B cell (primary cell): ENCODE measurements around the gene CPOX. TPM values are rescaled to one million over a fixed set of nuclear protein-coding genes. Genes with fewer than 3 reads are reported as not detected.

Experiments used
- ATAC-seq: fragments of 200-7000 bp; cut with Tn5 transposase; one replicate; pipeline ENCODE4 v1.10.0; 2021; ENCODE audit warnings: low read depth, mild to moderate bottlenecking, moderate number of reproducible peaks, moderate library complexity
- CTCF ChIA-PET: fragments of 350-600 bp; sonication (Branson Sonifier 250); formaldehyde crosslinking; loops from one replicate; lab custom pipeline; 2021; ENCODE audit warnings: antibody characterized with exemption, inconsistent platforms; lab: Charles Lee
- POLR2A ChIA-PET: fragments of 350-600 bp; sonication (Branson Sonifier 250); formaldehyde crosslinking; loops from one replicate; lab custom pipeline; 2021; ENCODE audit warnings: antibody characterized with exemption; lab: Charles Lee
- DNase-seq: peaks from one replicate; pipeline ENCODE4 v3.0.0; 2013
- H2AFZ ChIP-seq: 2 replicates; pipeline ENCODE4 v1.6.1; 2012; ENCODE audit warnings: mild to moderate bottlenecking, low read depth, low read length; ENCODE audit not compliant: insufficient read depth, poor library complexity, severe bottlenecking
- H3K27ac ChIP-seq, 2 donors: 1 replicate in 1 of 2; 2 replicates in 1 of 2; pipeline ENCODE4 v1.5.1; 2012 to 2013; ENCODE audit warnings: low read length in 2 of 2, mild to moderate bottlenecking in 2 of 2, moderate library complexity in 1 of 2
- H3K27me3 ChIP-seq, 4 experiments: fragments of 200-600 bp in 1 of 4; sonication (generic) in 1 of 4; replicated peaks in 1 of 4; 1 replicate in 2 of 4; 2 replicates in 2 of 4; pipeline versions ENCODE4 v1.6.1 to v1.7.0; 2013 to 2016; ENCODE audit warnings: low read length in 3 of 4, mild to moderate bottlenecking in 2 of 4, mixed read lengths in 1 of 4, moderate library complexity in 1 of 4; ENCODE audit not compliant: insufficient read depth in 4 of 4, control insufficient read depth in 3 of 4; ENCODE audit errors: control extremely low read depth in 1 of 4
- H3K36me3 ChIP-seq, 2 experiments: replicated peaks in 1 of 2; 1 replicate in 1 of 2; 2 replicates in 1 of 2; pipeline versions ENCODE4 v1.6.1 to v1.7.1; 2013; ENCODE audit warnings: low read length in 1 of 2; ENCODE audit not compliant: insufficient read depth in 2 of 2, control insufficient read depth in 1 of 2; ENCODE audit errors: control extremely low read depth in 1 of 2, extremely low read depth in 1 of 2
- H3K4me1 ChIP-seq, 2 donors: fragments of 200-600 bp in 1 of 2; sonication (generic) in 1 of 2; 1 replicate in 1 of 2; 2 replicates in 1 of 2; pipeline versions ENCODE4 v1.5.1 to v1.6.1; 2013 to 2017; ENCODE audit warnings: low read length in 2 of 2; ENCODE audit not compliant: control insufficient read depth in 2 of 2, insufficient read depth in 2 of 2
- H3K4me2 ChIP-seq: replicated peaks from 2 replicates; pipeline ENCODE3; 2012; ENCODE audit warnings: mild to moderate bottlenecking, low read depth, low read length; ENCODE audit not compliant: poor library complexity, severe bottlenecking
- H3K4me3 ChIP-seq, 5 experiments: fragments of 200-600 bp in 1 of 5; sonication (generic) in 1 of 5; 1 replicate in 3 of 5; 2 replicates in 2 of 5; pipeline versions ENCODE4 v1.5.1 to v1.7.0; 2011 to 2016; ENCODE audit warnings: low read length in 4 of 5, mild to moderate bottlenecking in 4 of 5, low read depth in 2 of 5, control low read depth in 1 of 5, moderate library complexity in 1 of 5; ENCODE audit not compliant: insufficient read depth in 1 of 5; ENCODE audit errors: control extremely low read depth in 1 of 5, extremely low read depth in 1 of 5
- H3K79me2 ChIP-seq: fragments of 200-600 bp; sonication (generic); one replicate; pipeline ENCODE4 v1.6.0; 2016; ENCODE audit warnings: low read length; ENCODE audit not compliant: control insufficient read depth, insufficient read depth
- H3K9ac ChIP-seq: fragments of 200-600 bp; sonication (generic); 2 replicates; pipeline ENCODE4 v1.6.1; 2017; ENCODE audit warnings: mild to moderate bottlenecking, low read length, moderate library complexity
- H3K9me3 ChIP-seq, 3 donors: one replicate each; pipeline versions ENCODE4 v1.6.1 to v1.7.1; 2013; ENCODE audit warnings: low read length in 2 of 3; ENCODE audit not compliant: control insufficient read depth in 2 of 3, insufficient read depth in 1 of 3; ENCODE audit errors: control extremely low read depth in 1 of 3
- H4K20me1 ChIP-seq: 2 replicates; pipeline ENCODE4 v1.6.0; 2012; ENCODE audit warnings: mild to moderate bottlenecking, low read length; ENCODE audit not compliant: insufficient read depth, control insufficient read depth, poor library complexity, severe bottlenecking
- H3K27ac Mint-ChIP-seq: one replicate; pipeline ENCODE4 v1.8.0; 2021; ENCODE audit warnings: mixed read lengths
- H3K27me3 Mint-ChIP-seq: one replicate; pipeline ENCODE4 v1.8.0; 2021; ENCODE audit warnings: mixed read lengths
- H3K4me1 Mint-ChIP-seq: one replicate; pipeline ENCODE4 v1.8.0; 2021; ENCODE audit warnings: mixed read lengths
- H3K4me3 Mint-ChIP-seq: one replicate; pipeline ENCODE4 v1.8.0; 2021; ENCODE audit warnings: mixed read lengths
- H3K9me3 Mint-ChIP-seq: one replicate; pipeline ENCODE4 v1.8.0; 2022; ENCODE audit warnings: mixed read lengths; ENCODE audit not compliant: insufficient read depth
- EZH2 ChIP-seq: IDR thresholded peaks from 2 replicates; pipeline ENCODE4 v1.6.1; 2012; ENCODE audit warnings: borderline replicate concordance, low read depth, mild to moderate bottlenecking, moderate library complexity, low read length; ENCODE audit not compliant: insufficient read depth, poor library complexity, severe bottlenecking
- WGBS: methylation state at CpG from one replicate; pipeline ENCODE4 v1.1.5; 2013; ENCODE audit warnings: missing lambda C conversion rate; ENCODE audit not compliant: insufficient coverage; 5-methylcytosine and 5-hydroxymethylcytosine counted together
- intact Hi-C: fragments of 100-400 bp; cut with micrococcal nuclease; formaldehyde crosslinking; loops from one replicate; pipeline ENCODE4 v1.10.0; 2022
- polyA plus RNA-seq: library from polyadenylated mRNA; depleted of rRNA; stranded (reverse); fragments of >200 nt; gene quantifications from 2 replicates; pipeline ENCODE4 v1.2.3, GENCODE V29; 2012
- total RNA-seq, 2 donors: library from RNA; stranded (reverse); fragments of 120-200 nt in 1 of 2; gene quantifications; 1 replicate in 1 of 2; 2 replicates in 1 of 2; pipeline versions ENCODE4 v1.2.3 to v1.2.4, GENCODE V29; 2013 to 2022
- TF ChIP-seq, protein P1 (sequence below): fragments of 200-600 bp; IDR thresholded peaks from one replicate; pipeline ENCODE4 v1.8.0; 2022; ENCODE audit warnings: antibody characterized with exemption, mild to moderate bottlenecking

CPOX gene
- total and polyA plus RNA-seq, 2 donors (not counting 1 experiment from before 2014, with no cell fraction given), result 6.8 to 17.5 TPM

DNA sequence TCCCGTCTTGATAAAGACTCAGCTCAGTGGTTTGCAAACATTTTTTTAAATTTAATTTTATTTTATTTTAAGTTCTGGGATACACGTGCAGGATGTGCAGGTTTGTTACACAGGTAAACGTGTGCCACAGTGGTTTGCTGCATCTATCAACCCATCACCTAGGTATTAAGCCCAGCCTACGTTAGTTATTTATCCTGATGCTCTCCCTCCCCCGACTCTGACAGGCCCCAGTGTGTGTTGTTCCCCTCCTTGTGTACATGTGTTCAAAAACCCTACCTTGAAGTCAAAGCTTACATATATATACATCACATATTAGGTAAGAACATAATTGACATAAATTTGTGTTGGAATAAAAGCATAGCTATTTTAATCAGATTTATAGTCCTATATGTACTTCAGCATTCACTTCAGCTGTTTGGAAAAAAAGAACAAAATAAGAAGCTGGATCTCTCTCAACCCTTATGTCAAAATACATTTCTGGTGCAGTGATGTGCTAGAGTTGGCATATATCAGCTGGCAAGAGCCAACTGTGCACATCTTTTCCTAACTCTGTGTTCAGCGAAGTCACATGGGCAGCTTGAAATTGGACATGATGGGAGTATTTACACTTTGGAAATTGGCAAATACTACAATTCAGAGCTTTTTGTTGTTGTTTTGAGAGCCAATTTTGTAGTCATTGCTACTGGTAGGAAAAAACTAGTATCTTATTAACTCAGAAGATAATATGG lies 35.1 kb downstream of the CPOX start:
- H4K20me1 ChIP-seq, result no peaks in the 10 kb centered on the region
- no peak overlapping the region for H3K4me3 Mint-ChIP-seq
- ChIA-PET CTCF (interaction anchor here (1.5 to 2.0 kb wide), 2 partner anchors 14 to 16 kb away, joined by 3 to 6 read pairs; no protein-coding TSS in a partner anchor), POLR2A (no interaction called here)
- no peaks in the 10 kb centered on the region for H3K9me3 Mint-ChIP-seq
- TF ChIP-seq EZH2, result no peak
- TF ChIP-seq, protein P1, sequence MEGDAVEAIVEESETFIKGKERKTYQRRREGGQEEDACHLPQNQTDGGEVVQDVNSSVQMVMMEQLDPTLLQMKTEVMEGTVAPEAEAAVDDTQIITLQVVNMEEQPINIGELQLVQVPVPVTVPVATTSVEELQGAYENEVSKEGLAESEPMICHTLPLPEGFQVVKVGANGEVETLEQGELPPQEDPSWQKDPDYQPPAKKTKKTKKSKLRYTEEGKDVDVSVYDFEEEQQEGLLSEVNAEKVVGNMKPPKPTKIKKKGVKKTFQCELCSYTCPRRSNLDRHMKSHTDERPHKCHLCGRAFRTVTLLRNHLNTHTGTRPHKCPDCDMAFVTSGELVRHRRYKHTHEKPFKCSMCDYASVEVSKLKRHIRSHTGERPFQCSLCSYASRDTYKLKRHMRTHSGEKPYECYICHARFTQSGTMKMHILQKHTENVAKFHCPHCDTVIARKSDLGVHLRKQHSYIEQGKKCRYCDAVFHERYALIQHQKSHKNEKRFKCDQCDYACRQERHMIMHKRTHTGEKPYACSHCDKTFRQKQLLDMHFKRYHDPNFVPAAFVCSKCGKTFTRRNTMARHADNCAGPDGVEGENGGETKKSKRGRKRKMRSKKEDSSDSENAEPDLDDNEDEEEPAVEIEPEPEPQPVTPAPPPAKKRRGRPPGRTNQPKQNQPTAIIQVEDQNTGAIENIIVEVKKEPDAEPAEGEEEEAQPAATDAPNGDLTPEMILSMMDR, result no peak
- H3K36me3 ChIP-seq, result no peaks in the 10 kb centered on the region
- H3K4me3 ChIP-seq, result no peak overlapping the region
- H3K4me1 ChIP-seq, result peaks cover 3 to 26% of the 10 kb centered on the region in 2 donors
- no peaks in the 10 kb centered on the region for H3K27me3 ChIP-seq
- no CpG with 5 or more reads among the region's 6 CpGs for WGBS
- H3K9ac ChIP-seq, result no peak overlapping the region
- no peaks in the 10 kb centered on the region for H3K79me2 ChIP-seq
- no peak for ATAC-seq
- intact Hi-C loops, result no loop called here
- no peak overlapping the region for H3K4me2 ChIP-seq
- peaks cover 0 to 1% (median 0%) of the 10 kb centered on the region in 3 donors for H3K9me3 ChIP-seq
- H3K4me1 Mint-ChIP-seq, result peaks cover 30% of the 10 kb centered on the region
- H2AFZ ChIP-seq, result no peak overlapping the region
- no peak overlapping the region for H3K27ac ChIP-seq
- peaks cover 7% of the 10 kb centered on the region for H3K27me3 Mint-ChIP-seq
- no peak for DNase-seq
- no peak overlapping the region for H3K27ac Mint-ChIP-seq

DNA sequence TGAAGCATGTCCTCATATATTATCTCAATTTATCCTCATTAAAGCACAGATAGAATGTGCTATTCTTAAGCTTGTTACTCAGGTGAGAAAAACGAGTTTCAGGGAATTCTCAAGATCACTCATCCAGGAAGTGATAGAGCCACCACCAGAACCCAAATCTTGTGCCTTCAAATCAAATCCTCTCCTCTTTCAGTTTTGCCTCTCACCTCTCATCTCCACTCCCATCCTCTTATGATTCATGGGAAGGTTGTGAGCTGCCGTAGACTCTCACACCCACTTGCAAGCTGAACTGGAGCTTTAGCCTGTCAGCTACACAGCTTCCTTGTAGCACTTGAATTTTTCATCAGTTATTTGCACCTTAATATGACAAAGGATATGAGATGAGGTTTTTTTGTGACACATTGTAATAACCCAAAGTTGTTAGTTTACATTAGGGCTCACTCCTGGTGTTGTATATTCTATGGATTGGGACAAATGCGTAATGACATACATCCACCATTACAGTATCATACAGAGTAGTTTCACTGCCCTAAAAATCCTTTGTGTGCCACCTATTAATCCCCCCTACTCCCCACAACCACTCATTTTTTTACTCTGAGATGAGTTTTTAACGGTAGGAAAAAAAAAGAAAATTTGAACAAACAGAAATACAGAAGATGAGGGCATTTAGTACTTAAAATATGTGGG lies 35.9 kb downstream of the CPOX start:
- no peak for TF ChIP-seq EZH2
- TF ChIP-seq, protein P1, result no peak
- Histone ChIP-seq H3K9ac (no peak overlapping the region), H3K27me3 (no peaks in the 10 kb centered on the region), H4K20me1 (no peaks in the 10 kb centered on the region), H3K27ac (peak overlapping the region in 1 of 2 donors; percentile 68), H3K4me2 (peak overlapping the region; percentile 1), H3K79me2 (no peaks in the 10 kb centered on the region), H3K36me3 (no peaks in the 10 kb centered on the region), H3K4me3 (no peak overlapping the region), H3K4me1 (peaks cover 3 to 24% of the 10 kb centered on the region in 2 donors), H2AFZ (no peak overlapping the region), H3K9me3 (peaks cover 0 to 1% (median 0%) of the 10 kb centered on the region in 3 donors)
- H3K27me3 Mint-ChIP-seq, result peaks cover 7% of the 10 kb centered on the region
- WGBS, result no CpG with 5 or more reads among the region's 4 CpGs
- peaks cover 35% of the 10 kb centered on the region for H3K4me1 Mint-ChIP-seq
- H3K27ac Mint-ChIP-seq, result peak overlapping the region; percentile 61
- H3K9me3 Mint-ChIP-seq, result no peaks in the 10 kb centered on the region
- no peak overlapping the region for H3K4me3 Mint-ChIP-seq
- POLR2A ChIA-PET, result no interaction called here
- CTCF ChIA-PET, result interaction anchor here (1.5 to 2.0 kb wide), 2 partner anchors 15 kb away, joined by 3 to 6 read pairs; no protein-coding TSS in a partner anchor
- intact Hi-C loops, result no loop called here
- ATAC-seq (no peak), DNase-seq (no peak)
